Liver (tissue), 9 donors: ENCODE data around the gene GATAD2B. TPM values are rescaled to one million over a fixed set of nuclear protein-coding genes. Genes with fewer than 3 reads are reported as not detected.
"Not testable (repeated sequence)": the region's sequence is repeated elsewhere in the genome, so short reads cannot be mapped to it uniquely, and the experiment has no call there.

Source experiments
- DNase-seq: peaks from one replicate; pipeline ENCODE4 v3.0.0-alpha.2; 2017; ENCODE audit warnings: low spot score
- H3K27ac ChIP-seq, 2 donors: one replicate each; pipeline ENCODE4 v1.7.0; 2013; ENCODE audit warnings: inconsistent platforms in 2 of 2, low read length in 2 of 2, control low read depth in 1 of 2, low read depth in 1 of 2, mild to moderate bottlenecking in 1 of 2
- H3K27me3 ChIP-seq, 4 donors: one replicate each; pipeline versions ENCODE4 v1.6.1 to v1.7.0; 2013; ENCODE audit warnings: low read length in 3 of 4, inconsistent platforms in 1 of 4, mild to moderate bottlenecking in 1 of 4, moderate library complexity in 1 of 4; ENCODE audit not compliant: control insufficient read depth in 4 of 4, insufficient read depth in 4 of 4
- H3K36me3 ChIP-seq, 4 donors: one replicate each; pipeline versions ENCODE4 v1.6.1 to v1.7.0; 2013; ENCODE audit warnings: low read length in 3 of 4, mild to moderate bottlenecking in 3 of 4, low read depth in 1 of 4, moderate library complexity in 1 of 4; ENCODE audit not compliant: control insufficient read depth in 4 of 4, insufficient read depth in 3 of 4
- H3K4me1 ChIP-seq, 4 donors: one replicate each; pipeline versions ENCODE4 v1.6.1 to v1.7.0; 2013; ENCODE audit warnings: low read length in 3 of 4, mild to moderate bottlenecking in 3 of 4, moderate library complexity in 1 of 4; ENCODE audit not compliant: control insufficient read depth in 4 of 4, insufficient read depth in 4 of 4
- H3K4me3 ChIP-seq, 3 donors: one replicate each; pipeline versions ENCODE4 v1.6.1 to v1.7.0; 2013; ENCODE audit warnings: low read length in 3 of 3, control low read depth in 1 of 3, low read depth in 1 of 3, mild to moderate bottlenecking in 1 of 3
- H3K9ac ChIP-seq, 2 donors: one replicate each; pipeline ENCODE4 v1.7.0; 2013; ENCODE audit warnings: low read length in 2 of 2, mild to moderate bottlenecking in 2 of 2, moderate library complexity in 2 of 2, control low read depth in 1 of 2, low read depth in 1 of 2
- H3K9me3 ChIP-seq, 4 donors: one replicate each; pipeline versions ENCODE4 v1.6.1 to v1.7.0; 2013; ENCODE audit warnings: low read length in 3 of 4; ENCODE audit not compliant: control insufficient read depth in 4 of 4
- CTCF ChIP-seq: fragments of 150-350 bp; IDR thresholded peaks from 2 replicates; pipeline ENCODE4 v1.5.1; 2017; ENCODE audit warnings: improper control_type of control experiment, low read depth, low read length; ENCODE audit not compliant: missing input control
- GABPA ChIP-seq, 2 donors: IDR thresholded peaks in 1 of 2; conservative IDR thresholded peaks in 1 of 2; 2 replicates each; pipeline ENCODE4 v1.6.1; 2016; ENCODE audit warnings: antibody characterized with exemption in 2 of 2, mild to moderate bottlenecking in 1 of 2, moderate library complexity in 1 of 2
- HNF4G ChIP-seq: IDR thresholded peaks from 2 replicates; pipeline ENCODE4 v1.6.1; 2016; ENCODE audit warnings: antibody characterized with exemption
- JUND ChIP-seq, 2 donors: IDR thresholded peaks; 2 replicates each; pipeline ENCODE4 v1.6.1; 2016; ENCODE audit warnings: antibody characterized with exemption in 2 of 2
- RAD21 ChIP-seq, 2 donors: IDR thresholded peaks; 2 replicates each; pipeline ENCODE4 v1.6.1; 2016; ENCODE audit warnings: antibody characterized with exemption in 2 of 2, mild to moderate bottlenecking in 2 of 2
- REST ChIP-seq: IDR thresholded peaks from 2 replicates; pipeline ENCODE4 v1.6.1; 2016; ENCODE audit warnings: antibody characterized with exemption, mild to moderate bottlenecking
- RXRA ChIP-seq, 2 donors: IDR thresholded peaks; 2 replicates each; pipeline ENCODE4 v1.6.1; 2017 to 2018; ENCODE audit warnings: antibody characterized with exemption in 2 of 2, mild to moderate bottlenecking in 1 of 2
- SP1 ChIP-seq: IDR thresholded peaks from 2 replicates; pipeline ENCODE4 v1.6.1; 2018; ENCODE audit warnings: antibody characterized with exemption, mild to moderate bottlenecking
- YY1 ChIP-seq: IDR thresholded peaks from 2 replicates; pipeline ENCODE4 v1.6.1; 2016; ENCODE audit warnings: antibody characterized with exemption, mild to moderate bottlenecking
- WGBS: extraction: QIAGEN DNeasy Blood & Tissue Kit; methylation state at CpG from one replicate; pipeline ENCODE4 v1.1.7; 2013; 5-methylcytosine and 5-hydroxymethylcytosine counted together
- polyA plus RNA-seq, 2 donors: library from polyadenylated mRNA; stranded (reverse) in 1 of 2; unstranded in 1 of 2; fragments of 200-250 nt in 1 of 2; fragments of >200 nt in 1 of 2; fragmentation: Nextera tagmentation in 1 of 2; extraction: Ambion mirVana in 1 of 2; gene quantifications; one replicate each; pipeline versions ENCODE4 v1.2.1 to v1.2.3, GENCODE V29; 2013 to 2015
- total RNA-seq, 2 donors: library from RNA; depleted of rRNA; stranded (reverse); fragments of >200 nt; gene quantifications; one replicate each; pipeline ENCODE4 v1.2.3, GENCODE V29; 2014
- TF ChIP-seq, protein P1 (sequence below): IDR thresholded peaks from 2 replicates; pipeline ENCODE4 v1.6.1; 2016; ENCODE audit warnings: antibody characterized with exemption
- donor health status: healthy.
- donor health status: healthy.
- donor health status: healthy.
- donor health status: healthy.
- donor health status: healthy.

GATAD2B gene
- total and polyA plus RNA-seq, 4 donors = 3.2 to 4.9 (median 3.9) TPM

DNA sequence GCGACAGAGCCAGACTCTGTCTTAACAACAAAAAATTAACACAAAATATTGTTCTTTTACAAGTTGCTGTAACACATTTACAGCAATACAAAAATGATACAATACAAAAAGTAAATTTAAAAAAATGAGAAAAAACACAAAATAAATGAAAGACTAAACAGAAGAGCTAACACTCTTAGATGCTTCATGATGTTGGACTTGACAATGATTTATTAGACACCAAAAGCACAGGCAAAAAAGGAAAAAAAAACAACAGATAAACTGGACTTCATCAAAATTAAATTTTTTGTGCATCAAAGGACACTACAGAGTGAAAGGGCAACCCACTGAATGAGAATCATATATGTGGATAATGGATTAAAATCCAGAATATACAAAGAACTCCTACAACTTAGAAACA lies 16.4 kb downstream of the GATAD2B start:
- TF ChIP-seq GABPA (IDR thresholded peaks at IDR 0.05 in 1 of 2, conservative IDR thresholded peaks at IDR 0.05 in 1 of 2) (no peak), YY1 (no peak), RXRA (IDR thresholded peaks at IDR 0.05) (no peak)

DNA sequence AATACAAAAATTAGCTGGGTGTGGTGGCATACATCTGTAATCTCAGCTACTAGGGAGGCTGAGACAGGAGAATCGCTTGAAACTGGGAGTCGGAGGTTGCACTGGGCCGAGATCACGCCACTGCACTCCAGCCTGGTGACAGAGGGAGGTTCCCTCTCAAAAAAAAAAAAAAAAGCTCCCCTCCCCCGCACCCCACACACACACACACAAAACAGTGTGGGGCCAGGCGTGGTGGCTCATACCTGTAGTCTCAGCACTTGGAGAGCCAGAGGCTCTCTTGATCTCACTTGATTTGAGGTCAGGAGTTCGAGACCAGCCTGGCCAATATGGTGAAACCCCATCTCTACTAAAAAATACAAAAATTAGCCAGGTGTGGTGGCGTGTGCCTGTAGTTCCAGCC lies 16.9 kb downstream of the GATAD2B start:
- not testable (repeated sequence) for H3K9ac ChIP-seq, H3K4me3 ChIP-seq, H3K27me3 ChIP-seq, H3K4me1 ChIP-seq, H3K9me3 ChIP-seq, H3K27ac ChIP-seq, H3K36me3 ChIP-seq, DNase-seq
- 98% methylated on average over 8 of the region's 8 CpGs for WGBS

More for the DNA sequence above, 16.4 kb downstream of the GATAD2B start:
- no peak overlapping the region for H3K4me3 ChIP-seq
- H3K36me3 ChIP-seq = peaks cover 0 to 7% (median 1%) of the 10 kb centered on the region in 4 donors
- no peak for DNase-seq
- H3K27me3 ChIP-seq = no peaks in the 10 kb centered on the region
- WGBS = 99% methylated on average over 1 of the region's 1 CpG
- no peaks in the 10 kb centered on the region for H3K4me1 ChIP-seq
- H3K9me3 ChIP-seq = no peaks in the 10 kb centered on the region
- no peak overlapping the region for H3K9ac ChIP-seq
- no peak overlapping the region for H3K27ac ChIP-seq

- Histone ChIP-seq H3K9me3 (no peaks in the 10 kb centered on the region), H3K4me1 (no peaks in the 10 kb centered on the region), H3K4me3 (no peak overlapping the region), H3K9ac (no peak overlapping the region), H3K36me3 (peaks cover 0 to 11% (median 2%) of the 10 kb centered on the region in 4 donors), H3K27me3 (no peaks in the 10 kb centered on the region), H3K27ac (no peak overlapping the region)
- WGBS = 92% methylated on average over 14 of the region's 14 CpGs
- TF ChIP-seq JUND (IDR thresholded peaks at IDR 0.05) (no peak), CTCF (no peak), HNF4G (no peak), REST (no peak), RAD21 (IDR thresholded peaks at IDR 0.05) (no peak), SP1 (no peak)
- TF ChIP-seq, protein P1, sequence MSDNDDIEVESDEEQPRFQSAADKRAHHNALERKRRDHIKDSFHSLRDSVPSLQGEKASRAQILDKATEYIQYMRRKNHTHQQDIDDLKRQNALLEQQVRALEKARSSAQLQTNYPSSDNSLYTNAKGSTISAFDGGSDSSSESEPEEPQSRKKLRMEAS = no peak
- no peak for DNase-seq
Observed at GRCh38 chr1:153903841-153904455, 18.8 kb downstream of the GATAD2B start.
